ENCODE results near the gene CIDEA.
A peak's percentile ranks its signal among the peaks of the same experiment; 100 is the strongest.

Gene CIDEA

GRCh38 chr18:12296457-12296856, 42.3 kb downstream of the CIDEA start:
- no peak for DNase-seq (ENCODE audit: low read depth in 2 of 2)

DNA sequence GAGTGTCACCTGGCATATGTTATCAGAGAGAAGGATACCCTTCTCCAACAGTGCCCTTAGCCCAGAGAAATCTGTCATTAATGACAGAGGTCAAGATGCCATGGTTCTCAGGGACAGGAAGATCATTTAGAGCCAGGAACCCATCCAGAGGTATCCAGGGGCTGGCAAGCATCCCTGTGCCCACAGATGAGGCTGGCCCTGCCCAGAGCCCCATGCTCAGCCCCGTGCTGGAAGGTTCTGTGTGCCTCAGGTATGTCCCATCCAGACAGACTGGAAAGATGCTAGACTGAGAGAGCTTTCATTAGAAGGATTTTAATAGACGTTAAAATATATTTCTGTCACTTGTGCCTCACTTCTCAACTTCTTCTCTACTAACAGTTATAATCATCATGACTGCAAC, 45.7 kb downstream of the CIDEA start:
- DNase-seq (ENCODE audit: low read depth in 2 of 2), result no peak

DNA sequence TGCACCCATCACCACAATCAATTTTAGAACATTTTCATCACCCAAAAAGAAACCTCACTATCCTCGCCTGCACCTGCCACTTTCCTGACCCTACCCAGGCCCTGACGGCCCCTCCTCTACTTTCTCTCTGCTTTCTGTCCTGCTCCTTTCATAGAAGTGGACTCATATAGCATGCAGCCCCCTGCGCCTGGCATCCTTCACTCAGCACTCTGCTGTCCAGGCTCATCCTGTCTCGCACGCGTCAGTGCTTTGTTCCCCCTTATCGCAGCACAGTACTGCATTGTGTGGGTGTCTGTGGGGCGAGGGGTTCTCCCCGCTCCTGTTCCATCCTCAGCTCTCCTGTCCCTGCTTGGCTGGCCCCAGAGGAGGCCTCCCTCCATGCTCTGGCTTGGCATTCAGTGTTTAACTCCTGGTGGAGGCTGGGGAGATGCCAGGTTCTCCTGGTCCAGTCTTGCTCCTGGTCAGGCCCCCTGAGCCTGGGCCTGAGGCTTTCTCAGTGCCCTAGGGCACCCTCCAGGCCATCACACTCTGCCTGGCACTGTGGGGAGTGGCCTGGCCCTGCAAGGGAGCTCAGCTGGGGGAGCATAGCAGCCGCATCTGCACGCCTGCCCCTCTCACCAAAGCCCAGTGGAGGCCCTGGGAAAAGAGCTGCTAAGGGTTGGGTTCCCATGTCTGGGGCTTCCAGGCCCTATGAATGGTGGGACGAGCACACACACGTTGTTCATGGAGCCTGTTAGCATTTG, 47.3 kb downstream of the CIDEA start:
- DNase-seq (ENCODE audit: low read depth in 2 of 2), result no peak

- no peak for DNase-seq (ENCODE audit: low read depth in 2 of 2)
Measured at GRCh38 chr18:12302391-12303147, 48.4 kb downstream of the CIDEA start.

- DNase-seq (ENCODE audit: low read depth in 2 of 2), result no peak
Measured at GRCh38 chr18:12304351-12305210, 50.4 kb downstream of the CIDEA start.

DNA sequence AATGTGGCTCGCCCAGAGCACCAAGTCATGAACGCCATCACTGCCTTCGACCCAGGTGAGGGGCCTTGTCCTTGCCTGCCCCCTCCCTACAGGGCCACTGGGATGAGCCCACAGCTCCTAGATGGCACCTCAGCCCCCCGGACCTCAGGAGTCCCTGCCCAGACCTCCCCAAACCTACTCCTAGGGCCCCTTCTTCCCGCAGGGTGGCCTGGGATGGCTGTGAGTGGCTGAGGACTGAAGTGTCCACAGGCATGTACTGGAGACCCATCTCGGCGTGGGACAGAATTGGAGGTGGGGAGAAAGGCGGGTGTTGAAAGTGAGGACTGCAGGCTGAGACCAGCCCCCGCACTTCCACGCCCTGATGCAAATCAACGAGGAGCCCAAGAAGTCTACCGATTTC, 51.0 kb downstream of the CIDEA start:
- no peak for DNase-seq (ENCODE audit: low read depth in 2 of 2)

DNA sequence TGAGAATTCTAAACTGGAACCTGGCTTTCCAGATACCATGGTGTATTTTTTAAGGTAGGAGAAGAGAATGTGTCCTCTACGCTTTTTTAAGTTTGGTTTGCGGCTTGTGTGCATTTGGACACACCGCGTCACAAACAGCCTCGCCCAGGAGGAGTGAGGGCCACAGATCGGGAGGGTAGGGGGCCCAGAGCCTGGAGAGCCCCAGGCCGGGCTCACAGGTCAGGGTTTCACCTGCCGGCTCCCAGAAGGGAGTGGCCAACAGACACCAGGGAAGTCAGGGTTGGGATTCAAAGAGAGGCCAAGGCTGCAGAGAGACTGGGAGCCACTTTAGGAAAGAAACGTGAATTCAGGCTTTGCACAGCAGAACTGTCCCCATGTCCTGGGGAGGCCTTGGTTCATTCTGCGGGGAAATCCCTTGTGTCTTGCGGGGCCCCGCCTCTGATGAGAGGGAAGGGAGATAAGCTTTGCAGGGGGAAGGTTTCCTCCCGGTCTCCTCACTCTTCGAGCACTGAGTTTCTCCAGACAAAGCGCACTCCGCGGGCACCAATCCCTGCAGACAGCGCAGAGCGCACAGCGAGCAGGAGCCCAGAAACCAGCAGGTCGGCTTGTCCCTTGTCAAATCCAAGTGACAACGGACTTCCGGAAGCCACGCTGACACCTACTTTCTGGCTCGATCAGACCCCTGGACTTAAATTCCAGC, 51.9 kb downstream of the CIDEA start:
- no peak for DNase-seq (ENCODE audit: low read depth in 2 of 2)

GRCh38 chr18:12306752-12307700, 52.9 kb downstream of the CIDEA start:
- DNase-seq (ENCODE audit: low read depth in 2 of 2), result no peak

DNA sequence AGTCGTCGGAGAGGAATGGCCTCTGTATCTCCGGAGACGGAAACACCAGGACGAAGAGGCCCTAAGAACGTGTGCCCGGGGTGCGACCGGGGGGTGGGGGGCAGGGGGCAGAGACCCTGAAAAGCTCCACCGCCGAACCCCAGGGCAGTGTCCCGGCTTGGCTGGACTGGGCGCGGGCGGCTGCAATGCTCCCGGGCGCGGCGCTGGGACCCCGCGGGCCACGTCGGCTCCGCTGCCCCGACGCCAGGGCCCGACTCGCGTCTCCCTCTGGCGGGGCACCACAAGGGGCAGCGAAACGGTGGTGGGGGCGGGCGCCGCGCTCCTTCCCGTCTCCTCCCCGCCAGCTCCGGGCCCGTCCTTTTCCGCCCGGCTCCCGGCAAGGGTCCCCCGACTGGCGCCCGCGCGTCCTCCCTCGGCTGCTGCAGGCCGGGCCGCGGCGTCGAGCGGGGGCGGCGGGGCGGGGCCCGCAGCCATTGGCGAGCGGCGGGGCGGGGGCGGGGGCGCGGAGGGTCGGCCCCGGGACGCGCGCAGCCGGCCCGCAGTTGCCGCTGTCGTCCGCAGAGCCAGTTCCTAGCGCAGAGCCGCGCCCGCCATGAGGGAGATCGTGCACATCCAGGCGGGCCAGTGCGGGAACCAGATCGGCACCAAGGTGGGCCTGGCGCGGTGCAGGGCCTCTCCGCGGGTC, 53.7 kb downstream of the CIDEA start, which contains the start of gene TUBB6:
Gene TUBB6 (plus strand): TSS at position 541 of the 685 bp plus-strand sequence. CDS start 52 bp downstream, at position 593.
- DNase-seq (ENCODE audit: low read depth in 2 of 2), result peak in 1 of 2 donors; percentile 30

DNA sequence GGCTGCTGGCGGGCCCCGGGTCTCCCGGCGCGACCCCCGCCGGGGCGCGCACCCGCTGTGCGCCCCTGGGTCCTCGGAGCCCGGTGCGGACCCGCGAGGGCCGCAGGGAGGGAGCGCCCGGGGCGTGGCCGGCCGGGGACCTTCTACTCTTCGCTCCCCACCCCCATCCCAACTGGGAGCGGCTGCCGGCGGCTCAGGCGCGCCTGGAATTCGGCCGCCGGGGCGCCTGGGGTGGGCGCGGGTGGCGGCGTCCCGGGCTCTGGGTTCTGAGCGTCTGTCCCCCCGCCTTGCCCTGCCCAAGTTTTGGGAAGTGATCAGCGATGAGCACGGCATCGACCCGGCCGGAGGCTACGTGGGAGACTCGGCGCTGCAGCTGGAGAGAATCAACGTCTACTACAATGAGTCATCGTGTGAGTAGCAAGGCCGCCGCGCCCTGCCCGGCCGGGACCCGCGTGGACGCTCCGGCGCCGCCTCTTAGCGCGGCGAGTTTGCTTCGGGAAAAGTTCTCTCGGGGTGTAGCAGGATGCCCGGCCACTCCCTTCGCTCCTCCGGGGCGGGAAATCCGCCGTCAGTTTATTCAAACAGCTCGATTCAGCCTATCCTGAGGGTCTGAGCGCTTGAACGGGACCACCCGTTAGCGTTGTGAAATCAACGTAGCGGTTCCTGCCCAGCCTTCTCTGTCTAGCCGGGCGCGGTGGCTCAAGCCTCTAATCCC, 54.4 kb downstream of the CIDEA start:
- peak; percentile 13 to 26 for DNase-seq (ENCODE audit: low read depth in 2 of 2)

DNA sequence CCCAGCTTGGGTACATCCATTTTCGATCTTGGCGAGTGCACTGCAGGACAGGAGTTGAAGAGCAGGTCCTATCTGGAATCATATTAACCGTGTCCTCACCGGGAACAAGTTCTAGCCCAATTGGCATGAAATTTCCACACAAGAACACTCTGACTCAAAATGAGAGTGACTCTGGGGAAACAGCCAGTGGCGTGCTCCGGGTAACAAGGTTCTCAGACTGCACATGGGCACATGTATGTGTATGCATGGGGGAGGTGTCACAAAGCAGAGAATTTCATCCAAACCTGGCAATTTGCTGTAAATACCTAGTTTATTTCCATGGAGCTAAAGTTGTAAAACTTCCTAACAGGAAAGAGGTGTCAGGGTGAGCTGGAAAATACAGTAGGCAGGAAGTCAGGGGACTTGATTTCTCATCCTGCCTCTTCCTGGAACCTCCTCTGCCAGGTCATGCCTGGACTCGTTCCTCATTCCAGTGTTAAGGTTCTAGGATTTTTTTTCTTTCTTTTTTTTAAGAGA, 55.6 kb downstream of the CIDEA start:
- DNase-seq (ENCODE audit: low read depth in 2 of 2), result no peak

DNA sequence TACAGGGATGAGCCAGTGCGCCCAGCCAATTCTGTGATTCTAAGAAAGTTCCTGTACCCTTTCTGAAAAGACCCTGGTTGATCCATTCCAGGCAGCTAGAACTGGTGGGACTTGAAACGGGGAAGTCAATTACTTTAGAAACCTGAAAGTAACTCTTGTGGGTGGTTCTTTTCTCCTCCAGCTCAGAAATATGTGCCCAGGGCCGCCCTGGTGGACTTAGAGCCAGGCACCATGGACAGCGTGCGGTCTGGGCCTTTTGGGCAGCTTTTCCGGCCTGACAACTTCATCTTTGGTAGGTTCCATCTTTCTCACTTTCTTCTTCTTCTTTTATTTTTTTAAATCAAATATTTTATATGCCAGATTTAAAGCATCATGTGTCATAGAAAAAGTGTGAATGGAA, 56.6 kb downstream of the CIDEA start:
- no peak for DNase-seq (ENCODE audit: low read depth in 2 of 2)

DNA sequence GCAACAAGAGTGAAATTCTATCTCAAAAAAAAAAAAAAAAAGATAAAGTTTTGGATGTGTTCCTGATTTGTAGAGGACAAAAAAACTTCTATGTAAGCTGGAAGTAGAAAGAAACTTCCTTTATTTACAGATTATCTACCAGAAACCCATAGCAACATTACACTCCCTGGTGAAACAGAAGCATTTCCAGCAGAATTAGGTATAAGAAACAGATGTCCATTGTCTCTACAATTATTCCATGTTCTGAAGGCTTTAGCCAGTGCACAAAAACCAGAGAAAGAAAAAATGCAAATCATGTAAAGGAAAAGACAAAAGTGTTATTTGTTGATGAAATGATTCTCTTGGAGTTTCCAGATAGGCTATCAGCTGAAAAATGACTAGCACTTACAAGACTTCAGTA, 58.8 kb downstream of the CIDEA start:
- DNase-seq (ENCODE audit: low read depth in 2 of 2), result no peak

DNA sequence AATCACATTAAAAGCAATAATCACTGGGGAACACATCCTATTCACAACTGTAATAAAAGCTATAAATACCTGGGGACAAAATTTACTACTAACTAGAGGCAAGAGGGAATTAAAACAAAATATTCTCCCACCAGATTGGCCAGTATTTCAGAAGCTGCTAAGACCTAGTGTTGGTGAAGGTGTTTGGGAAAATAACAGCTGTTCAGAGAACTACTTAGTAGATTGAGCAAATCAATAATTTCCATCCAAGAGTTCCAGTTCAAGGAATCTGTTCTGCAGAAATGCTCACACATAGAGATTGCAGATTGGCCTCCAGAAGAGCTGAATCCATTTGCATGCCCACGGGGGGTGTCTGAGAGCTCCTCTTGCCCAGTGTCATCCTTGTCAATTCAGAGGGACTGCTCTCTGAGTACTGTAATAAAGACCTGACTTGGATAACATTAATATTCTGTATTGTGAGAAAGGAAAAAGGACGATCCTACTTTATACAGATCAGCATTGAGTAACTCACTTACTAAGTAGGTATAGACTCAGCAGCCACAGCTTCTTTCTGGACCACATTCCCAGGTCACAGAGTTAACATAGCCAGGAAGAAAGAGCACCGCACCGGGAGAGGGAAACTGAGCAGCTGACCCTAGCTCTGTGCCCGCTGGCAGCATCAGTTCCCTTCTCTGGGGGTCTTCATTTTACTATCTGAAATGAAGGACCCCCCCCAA, 59.5 kb downstream of the CIDEA start:
- DNase-seq (ENCODE audit: low read depth in 2 of 2), result no peak

DNA sequence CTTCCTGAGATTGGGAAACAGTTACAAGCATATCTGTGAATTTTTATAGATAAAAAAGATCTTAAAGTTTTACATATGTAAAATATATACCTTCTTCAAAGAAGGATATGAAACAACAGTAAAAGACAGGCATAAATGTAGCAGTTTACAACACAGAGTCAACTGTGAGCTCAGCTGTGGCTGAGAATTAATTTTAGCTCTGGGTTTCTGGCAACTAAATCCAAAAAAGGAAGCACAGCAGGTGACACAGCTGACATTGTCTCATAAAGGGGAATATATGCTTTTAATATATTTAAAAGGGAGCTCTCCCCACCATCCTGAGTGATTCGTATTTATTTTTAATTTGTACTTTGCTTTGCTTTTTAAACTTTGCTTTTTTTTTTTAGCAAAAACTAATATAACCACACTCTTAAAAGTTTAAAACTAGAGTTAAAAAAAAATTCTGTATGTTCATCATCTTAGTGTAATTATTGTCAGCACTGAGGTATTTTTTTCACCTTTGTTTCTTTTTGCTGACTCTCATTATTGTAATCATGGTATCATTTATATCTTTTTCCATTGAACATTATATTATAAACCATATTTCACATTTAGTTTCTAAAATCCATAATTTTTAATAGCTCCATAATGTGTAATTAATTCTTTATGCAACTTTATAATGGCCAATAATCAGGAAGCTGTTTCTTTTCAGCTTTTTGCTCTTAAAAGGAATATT, 60.6 kb downstream of the CIDEA start:
- DNase-seq (ENCODE audit: low read depth in 2 of 2), result no peak

DNA sequence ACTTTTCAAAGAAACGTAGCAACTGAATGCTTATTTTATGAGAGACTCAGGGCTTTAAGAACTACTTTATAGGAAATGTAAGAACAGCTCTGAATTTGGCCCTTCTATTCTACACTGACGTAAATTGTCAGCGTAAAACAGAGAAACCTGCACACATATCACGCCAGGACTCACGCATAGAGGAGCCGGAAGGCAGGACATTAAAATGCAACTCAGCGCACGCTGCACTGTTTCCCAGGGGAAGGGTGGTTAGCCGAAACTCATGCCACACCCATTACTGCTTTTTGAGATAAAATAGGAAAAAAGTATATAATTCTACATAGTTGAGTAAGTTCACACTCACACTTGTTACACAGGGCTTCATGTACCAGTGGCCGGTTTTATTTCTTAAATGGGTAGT, 61.3 kb downstream of the CIDEA start:
- DNase-seq (ENCODE audit: low read depth in 2 of 2), result no peak

DNA sequence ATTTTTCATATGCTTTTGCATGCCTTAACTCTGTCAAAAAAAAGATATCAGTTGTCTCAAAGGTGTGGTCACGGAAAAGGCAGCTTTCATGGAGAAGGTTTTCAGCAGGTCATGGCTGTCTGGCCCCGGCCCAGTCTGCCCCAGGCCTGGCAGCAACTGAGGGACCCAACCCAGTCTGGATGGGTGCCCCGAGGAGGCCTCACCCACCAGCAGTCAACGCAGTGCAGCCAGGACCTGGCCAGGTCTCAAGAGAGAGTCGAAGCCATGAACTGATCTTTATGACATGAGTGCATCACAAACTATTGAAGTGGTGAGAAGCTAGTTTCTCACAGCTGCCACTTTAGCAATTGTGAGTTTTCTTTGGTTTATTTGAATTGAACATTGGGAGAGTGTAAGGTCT, 61.8 kb downstream of the CIDEA start:
- DNase-seq (ENCODE audit: low read depth in 2 of 2), result no peak

Measured in stimulated activated CD4-positive, alpha-beta T cell treated with anti-CD3 and anti-CD28 coated beads, Interleukin-4, amount 100 ng/mL, for 48 hours (primary cell).